Measurements from ENCODE around the gene BRAP. TPM values are rescaled to one million over a fixed set of nuclear protein-coding genes. Genes with fewer than 3 reads are reported as not detected.

Gene BRAP
- total and polyA plus RNA-seq, 10 of the 15 experiments (the other 5 are each of a cell fraction or from before 2014, with no cell fraction given), result 2.3 to 28.2 (median 17.8) TPM

DNA sequence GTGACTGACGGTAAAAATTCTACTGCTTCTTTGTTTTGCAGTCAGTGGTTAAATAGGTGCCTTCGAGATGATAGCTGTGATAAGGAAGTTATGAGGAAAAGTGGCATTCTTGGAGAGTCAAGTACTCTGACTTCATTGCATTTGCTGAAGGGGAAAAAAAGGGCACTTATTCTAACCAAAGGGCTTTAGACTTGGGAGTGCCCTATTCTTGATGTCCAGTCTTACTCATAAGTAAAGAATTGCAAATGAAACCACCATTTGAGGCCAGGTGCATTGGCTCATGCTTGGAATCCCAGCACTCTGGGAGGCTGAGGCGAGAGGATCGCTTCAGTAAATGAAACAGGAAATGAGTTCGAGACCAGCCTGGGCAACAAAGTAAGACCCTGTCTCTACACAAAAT lies 40.3 kb downstream of the BRAP start:
- RAD21 ChIA-PET (ENCODE audit: unreplicated experiment), result no interaction called here
- no TSS peak for BruUV-seq (replicated peaks)
- H3K4me2 ChIP-seq (ENCODE audit: control insufficient read depth, insufficient read depth), result no peak overlapping the region
- no peak overlapping the region for H3K4me3 ChIP-seq
- WGBS (ENCODE audit: insufficient coverage, insufficient replicate concordance, low lambda C conversion rate, missing lambda C conversion rate), result 91% methylated on average over 5 of the region's 5 CpGs
- no peaks in the 10 kb centered on the region for H3K79me2 ChIP-seq (ENCODE audit: control insufficient read depth, insufficient read depth, low read length)
- DNase-seq (ENCODE audit: low read depth, low spot score) (no peak), FAIRE-seq (no peak), ATAC-seq (no peak)
- TF ChIP-seq JUND (IDR thresholded peaks at IDR 0.05; ENCODE audit: low read depth, low read length), result no peak
- no peak for TF ChIP-seq SRF (IDR thresholded peaks at IDR 0.05; ENCODE audit: low read depth in 2 of 2, low read length in 2 of 2)
- TF ChIP-seq RELA (IDR thresholded peaks at IDR 0.05; ENCODE audit: borderline replicate concordance, partially characterized antibody), result no peak
- TF ChIP-seq, protein P1, sequence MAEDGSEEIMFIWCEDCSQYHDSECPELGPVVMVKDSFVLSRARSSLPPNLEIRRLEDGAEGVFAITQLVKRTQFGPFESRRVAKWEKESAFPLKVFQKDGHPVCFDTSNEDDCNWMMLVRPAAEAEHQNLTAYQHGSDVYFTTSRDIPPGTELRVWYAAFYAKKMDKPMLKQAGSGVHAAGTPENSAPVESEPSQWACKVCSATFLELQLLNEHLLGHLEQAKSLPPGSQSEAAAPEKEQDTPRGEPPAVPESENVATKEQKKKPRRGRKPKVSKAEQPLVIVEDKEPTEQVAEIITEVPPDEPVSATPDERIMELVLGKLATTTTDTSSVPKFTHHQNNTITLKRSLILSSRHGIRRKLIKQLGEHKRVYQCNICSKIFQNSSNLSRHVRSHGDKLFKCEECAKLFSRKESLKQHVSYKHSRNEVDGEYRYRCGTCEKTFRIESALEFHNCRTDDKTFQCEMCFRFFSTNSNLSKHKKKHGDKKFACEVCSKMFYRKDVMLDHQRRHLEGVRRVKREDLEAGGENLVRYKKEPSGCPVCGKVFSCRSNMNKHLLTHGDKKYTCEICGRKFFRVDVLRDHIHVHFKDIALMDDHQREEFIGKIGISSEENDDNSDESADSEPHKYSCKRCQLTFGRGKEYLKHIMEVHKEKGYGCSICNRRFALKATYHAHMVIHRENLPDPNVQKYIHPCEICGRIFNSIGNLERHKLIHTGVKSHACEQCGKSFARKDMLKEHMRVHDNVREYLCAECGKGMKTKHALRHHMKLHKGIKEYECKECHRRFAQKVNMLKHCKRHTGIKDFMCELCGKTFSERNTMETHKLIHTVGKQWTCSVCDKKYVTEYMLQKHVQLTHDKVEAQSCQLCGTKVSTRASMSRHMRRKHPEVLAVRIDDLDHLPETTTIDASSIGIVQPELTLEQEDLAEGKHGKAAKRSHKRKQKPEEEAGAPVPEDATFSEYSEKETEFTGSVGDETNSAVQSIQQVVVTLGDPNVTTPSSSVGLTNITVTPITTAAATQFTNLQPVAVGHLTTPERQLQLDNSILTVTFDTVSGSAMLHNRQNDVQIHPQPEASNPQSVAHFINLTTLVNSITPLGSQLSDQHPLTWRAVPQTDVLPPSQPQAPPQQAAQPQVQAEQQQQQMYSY (CRISPR knock-in tag; IDR thresholded peaks at IDR 0.05), result no peak
- no peak for TF ChIP-seq CBFB (IDR thresholded peaks at IDR 0.05; ENCODE audit: low read depth)
- TF ChIP-seq, protein P2, sequence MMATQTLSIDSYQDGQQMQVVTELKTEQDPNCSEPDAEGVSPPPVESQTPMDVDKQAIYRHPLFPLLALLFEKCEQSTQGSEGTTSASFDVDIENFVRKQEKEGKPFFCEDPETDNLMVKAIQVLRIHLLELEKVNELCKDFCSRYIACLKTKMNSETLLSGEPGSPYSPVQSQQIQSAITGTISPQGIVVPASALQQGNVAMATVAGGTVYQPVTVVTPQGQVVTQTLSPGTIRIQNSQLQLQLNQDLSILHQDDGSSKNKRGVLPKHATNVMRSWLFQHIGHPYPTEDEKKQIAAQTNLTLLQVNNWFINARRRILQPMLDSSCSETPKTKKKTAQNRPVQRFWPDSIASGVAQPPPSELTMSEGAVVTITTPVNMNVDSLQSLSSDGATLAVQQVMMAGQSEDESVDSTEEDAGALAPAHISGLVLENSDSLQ (IDR thresholded peaks at IDR 0.05), result no peak
- TF ChIP-seq MYB (IDR thresholded peaks at IDR 0.05; ENCODE audit: borderline replicate concordance, low read depth, low read length), result no peak
- TF ChIP-seq, protein P3, sequence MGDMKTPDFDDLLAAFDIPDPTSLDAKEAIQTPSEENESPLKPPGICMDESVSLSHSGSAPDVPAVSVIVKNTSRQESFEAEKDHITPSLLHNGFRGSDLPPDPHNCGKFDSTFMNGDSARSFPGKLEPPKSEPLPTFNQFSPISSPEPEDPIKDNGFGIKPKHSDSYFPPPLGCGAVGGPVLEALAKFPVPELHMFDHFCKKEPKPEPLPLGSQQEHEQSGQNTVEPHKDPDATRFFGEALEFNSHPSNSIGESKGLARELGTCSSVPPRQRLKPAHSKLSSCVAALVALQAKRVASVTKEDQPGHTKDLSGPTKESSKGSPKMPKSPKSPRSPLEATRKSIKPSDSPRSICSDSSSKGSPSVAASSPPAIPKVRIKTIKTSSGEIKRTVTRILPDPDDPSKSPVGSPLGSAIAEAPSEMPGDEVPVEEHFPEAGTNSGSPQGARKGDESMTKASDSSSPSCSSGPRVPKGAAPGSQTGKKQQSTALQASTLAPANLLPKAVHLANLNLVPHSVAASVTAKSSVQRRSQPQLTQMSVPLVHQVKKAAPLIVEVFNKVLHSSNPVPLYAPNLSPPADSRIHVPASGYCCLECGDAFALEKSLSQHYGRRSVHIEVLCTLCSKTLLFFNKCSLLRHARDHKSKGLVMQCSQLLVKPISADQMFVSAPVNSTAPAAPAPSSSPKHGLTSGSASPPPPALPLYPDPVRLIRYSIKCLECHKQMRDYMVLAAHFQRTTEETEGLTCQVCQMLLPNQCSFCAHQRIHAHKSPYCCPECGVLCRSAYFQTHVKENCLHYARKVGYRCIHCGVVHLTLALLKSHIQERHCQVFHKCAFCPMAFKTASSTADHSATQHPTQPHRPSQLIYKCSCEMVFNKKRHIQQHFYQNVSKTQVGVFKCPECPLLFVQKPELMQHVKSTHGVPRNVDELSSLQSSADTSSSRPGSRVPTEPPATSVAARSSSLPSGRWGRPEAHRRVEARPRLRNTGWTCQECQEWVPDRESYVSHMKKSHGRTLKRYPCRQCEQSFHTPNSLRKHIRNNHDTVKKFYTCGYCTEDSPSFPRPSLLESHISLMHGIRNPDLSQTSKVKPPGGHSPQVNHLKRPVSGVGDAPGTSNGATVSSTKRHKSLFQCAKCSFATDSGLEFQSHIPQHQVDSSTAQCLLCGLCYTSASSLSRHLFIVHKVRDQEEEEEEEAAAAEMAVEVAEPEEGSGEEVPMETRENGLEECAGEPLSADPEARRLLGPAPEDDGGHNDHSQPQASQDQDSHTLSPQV (IDR thresholded peaks at IDR 0.05), result no peak
- no peak for TF ChIP-seq DPF2 (IDR thresholded peaks at IDR 0.05)
- intact Hi-C loops (cut with micrococcal nuclease; ENCODE audit: unreplicated experiment), result no loop called here
- in situ Hi-C loops (cut with MboI), result no loop called here
- H3K4me1 ChIP-seq (ENCODE audit: control insufficient read depth, insufficient read depth, low read length), result no peaks in the 10 kb centered on the region
- no peak overlapping the region for H2AFZ ChIP-seq (ENCODE audit: control insufficient read depth, low read depth, low read length)
- CTCF ChIA-PET, result no interaction called here
- no peaks in the 10 kb centered on the region for H4K20me1 ChIP-seq (ENCODE audit: control insufficient read depth, insufficient read depth)
- SMC1A ChIA-PET (ENCODE audit: uncharacterized antibody, unreplicated experiment), result no interaction called here
- peaks cover 15 to 28% of the 10 kb centered on the region in 2 experiments for H3K36me3 ChIP-seq (ENCODE audit: control insufficient read depth in 2 of 2, insufficient read depth in 2 of 2, low read length in 1 of 2)
- no peak overlapping the region for H3K27ac ChIP-seq (ENCODE audit: control insufficient read depth, insufficient read depth)
- H3K9ac ChIP-seq (ENCODE audit: control insufficient read depth, insufficient read depth, low read length), result no peak overlapping the region
- POLR2A ChIA-PET, result no interaction called here
- H3K27me3 ChIP-seq (replicated peaks in 1 of 2; ENCODE audit: control insufficient read depth in 2 of 2, insufficient read depth in 2 of 2, low read length in 1 of 2), result no peaks in the 10 kb centered on the region
- no peaks in the 10 kb centered on the region for H3K9me3 ChIP-seq (replicated peaks; ENCODE audit: control insufficient read depth, insufficient read depth, low read length)

Measured in GM12878 (cell line).